IPS-15b (cell line): ENCODE data around the gene TRAPPC2L.

Experiments used
- H3K27me3 ChIP-seq: one replicate; pipeline ENCODE4 v1.6.1; 2013; ENCODE audit warnings: low read length; ENCODE audit not compliant: control insufficient read depth, insufficient read depth
- H3K36me3 ChIP-seq: one replicate; pipeline ENCODE4 v1.6.1; 2013; ENCODE audit warnings: low read length; ENCODE audit not compliant: control insufficient read depth, insufficient read depth
- H3K4me1 ChIP-seq: one replicate; pipeline ENCODE4 v1.6.1; 2013; ENCODE audit warnings: mild to moderate bottlenecking, low read length; ENCODE audit not compliant: control insufficient read depth, insufficient read depth
- H3K4me3 ChIP-seq: one replicate; pipeline ENCODE4 v1.5.1; 2013; ENCODE audit warnings: low read depth, low read length
- H3K9ac ChIP-seq: one replicate; pipeline ENCODE4 v1.6.1; 2013; ENCODE audit warnings: low read depth, mild to moderate bottlenecking, low read length
- H3K9me3 ChIP-seq: one replicate; pipeline ENCODE4 v1.6.1; 2013; ENCODE audit warnings: mild to moderate bottlenecking, low read length; ENCODE audit not compliant: control insufficient read depth, insufficient read depth

TRAPPC2L gene

GRCh38 chr16:88842806-88843205, 14.1 kb upstream of the TRAPPC2L start:
- H3K9me3 ChIP-seq, result no peaks in the 10 kb centered on the region
- H3K27me3 ChIP-seq, result no peaks in the 10 kb centered on the region
- no peaks in the 10 kb centered on the region for H3K4me1 ChIP-seq
- no peak overlapping the region for H3K4me3 ChIP-seq
- H3K36me3 ChIP-seq, result peaks cover 3% of the 10 kb centered on the region
- no peak overlapping the region for H3K9ac ChIP-seq

- H3K9me3 ChIP-seq, result no peaks in the 10 kb centered on the region
- no peak overlapping the region for H3K4me3 ChIP-seq
- no peaks in the 10 kb centered on the region for H3K4me1 ChIP-seq
- no peaks in the 10 kb centered on the region for H3K27me3 ChIP-seq
- peaks cover 3% of the 10 kb centered on the region for H3K36me3 ChIP-seq
- H3K9ac ChIP-seq, result no peak overlapping the region
These were observed 13.7 kb upstream of the TRAPPC2L start for GRCh38 chr16:88843256-88843655.

- Histone ChIP-seq H3K27me3 (no peaks in the 10 kb centered on the region), H3K4me3 (no peak overlapping the region), H3K36me3 (peaks cover 3% of the 10 kb centered on the region), H3K9ac (no peak overlapping the region), H3K9me3 (no peaks in the 10 kb centered on the region), H3K4me1 (no peaks in the 10 kb centered on the region)
These were observed 12.4 kb upstream of the TRAPPC2L start for GRCh38 chr16:88844419-88845036.

GRCh38 chr16:88846088-88846487, 10.8 kb upstream of the TRAPPC2L start:
- no peak overlapping the region for H3K9ac ChIP-seq

GRCh38 chr16:88847654-88848053, 9.3 kb upstream of the TRAPPC2L start:
- Histone ChIP-seq H3K4me3 (no peak overlapping the region), H3K36me3 (no peaks in the 10 kb centered on the region), H3K27me3 (no peaks in the 10 kb centered on the region), H3K9me3 (no peaks in the 10 kb centered on the region), H3K9ac (no peak overlapping the region), H3K4me1 (no peaks in the 10 kb centered on the region)

More at GRCh38 chr16:88846088-88846487, 10.8 kb upstream of the TRAPPC2L start:
- Histone ChIP-seq H3K4me3 (no peak overlapping the region), H3K36me3 (no peaks in the 10 kb centered on the region), H3K27me3 (no peaks in the 10 kb centered on the region), H3K9me3 (no peaks in the 10 kb centered on the region), H3K4me1 (no peaks in the 10 kb centered on the region)

- Histone ChIP-seq H3K36me3 (peaks cover 2% of the 10 kb centered on the region), H3K9ac (no peak overlapping the region), H3K27me3 (no peaks in the 10 kb centered on the region), H3K4me1 (no peaks in the 10 kb centered on the region), H3K4me3 (no peak overlapping the region), H3K9me3 (no peaks in the 10 kb centered on the region)
These were observed 8.4 kb upstream of the TRAPPC2L start for GRCh38 chr16:88848557-88848956.

- H3K36me3 ChIP-seq, result peaks cover 2% of the 10 kb centered on the region
- H3K9ac ChIP-seq, result no peak overlapping the region
- H3K4me1 ChIP-seq, result no peaks in the 10 kb centered on the region
- no peak overlapping the region for H3K4me3 ChIP-seq
- H3K9me3 ChIP-seq, result no peaks in the 10 kb centered on the region
- H3K27me3 ChIP-seq, result no peaks in the 10 kb centered on the region
These were observed 6.3 kb upstream of the TRAPPC2L start for GRCh38 chr16:88850531-88851199.

GRCh38 chr16:88851616-88852015, 5.3 kb upstream of the TRAPPC2L start:
- Histone ChIP-seq H3K9ac (no peak overlapping the region), H3K4me3 (no peak overlapping the region), H3K27me3 (no peaks in the 10 kb centered on the region), H3K4me1 (peaks cover 3% of the 10 kb centered on the region), H3K9me3 (no peaks in the 10 kb centered on the region), H3K36me3 (peaks cover 2% of the 10 kb centered on the region)

- Histone ChIP-seq H3K4me1 (peaks cover 6% of the 10 kb centered on the region), H3K9ac (no peak overlapping the region), H3K9me3 (no peaks in the 10 kb centered on the region), H3K4me3 (no peak overlapping the region), H3K27me3 (no peaks in the 10 kb centered on the region), H3K36me3 (peaks cover 2% of the 10 kb centered on the region)
These were observed 3.5 kb upstream of the TRAPPC2L start for GRCh38 chr16:88853325-88853941.

GRCh38 chr16:88854306-88855111, 2.4 kb upstream of the TRAPPC2L start:
- Histone ChIP-seq H3K4me3 (no peak overlapping the region), H3K9ac (no peak overlapping the region), H3K27me3 (no peaks in the 10 kb centered on the region), H3K9me3 (no peaks in the 10 kb centered on the region), H3K36me3 (peaks cover 6% of the 10 kb centered on the region), H3K4me1 (peaks cover 6% of the 10 kb centered on the region)

- H3K9me3 ChIP-seq, result no peaks in the 10 kb centered on the region
- H3K4me3 ChIP-seq, result no peak overlapping the region
- H3K27me3 ChIP-seq, result no peaks in the 10 kb centered on the region
- H3K4me1 ChIP-seq, result peaks cover 6% of the 10 kb centered on the region
- H3K36me3 ChIP-seq, result peaks cover 13% of the 10 kb centered on the region
- no peak overlapping the region for H3K9ac ChIP-seq
These were observed 1.8 kb upstream of the TRAPPC2L start for GRCh38 chr16:88855176-88855575.
